HG03575 (cell line): Measurements from ENCODE around the gene EOLA2.
A peak's percentile ranks its signal among the peaks of the same experiment; 100 is the strongest.
"Not testable (repeated sequence)": the region's sequence is repeated elsewhere in the genome, so short reads cannot be mapped to it uniquely, and the experiment has no call there.

Experiments used
- ATAC-seq: cut with Tn5 transposase; IDR thresholded peaks from one replicate; pipeline ENCODE4 v1.9.1; 2021; ENCODE audit not compliant: unreplicated experiment, insufficient number of reproducible peaks, low FRiP score; ENCODE audit errors: extremely low read depth

The EOLA2 gene

DNA sequence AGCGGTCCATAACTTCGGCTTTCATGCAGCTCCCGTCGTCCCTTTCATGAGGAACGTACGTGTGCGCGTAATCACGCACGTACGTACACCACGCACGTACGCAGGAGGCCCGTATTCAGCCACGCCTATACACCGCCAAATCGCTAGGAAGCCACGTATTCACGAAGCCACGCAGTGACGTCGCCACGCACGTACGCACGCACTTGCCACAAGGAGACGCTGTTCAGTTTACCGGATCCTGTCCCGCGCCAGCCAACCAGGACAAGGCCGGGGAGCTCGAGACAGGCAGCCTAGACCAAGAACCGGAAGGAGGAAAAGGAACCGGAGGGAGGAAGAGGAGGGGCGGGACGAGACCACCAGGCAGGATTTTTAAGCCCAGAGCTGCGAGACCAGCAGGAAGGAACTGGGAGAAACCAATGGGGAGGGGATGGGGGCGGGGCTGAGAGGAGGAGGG is at the start of gene EOLA2:
Gene EOLA2, minus strand, starts transcription at position 65 of the 454 bp plus-strand sequence. CDS start 4,617 bp downstream, outside the sequence.
- peak; percentile 62 for ATAC-seq

DNA sequence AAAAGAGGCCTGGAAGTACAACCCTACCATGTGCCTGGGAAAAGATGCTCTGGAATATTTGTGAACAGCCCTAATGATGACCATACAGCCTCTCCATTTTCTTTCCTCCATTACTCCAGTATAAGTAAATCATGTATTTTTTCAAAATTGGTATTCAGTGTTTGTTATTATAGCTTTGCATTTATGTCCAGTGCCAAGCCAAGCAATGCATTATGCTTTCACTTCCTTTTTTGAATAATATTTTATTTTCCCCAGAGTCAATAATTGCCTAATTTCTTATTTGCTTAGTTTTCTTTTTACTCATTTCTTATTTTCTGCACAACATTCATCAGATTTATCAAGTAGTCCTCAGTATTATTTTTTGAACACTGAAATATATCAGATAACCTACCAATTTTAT is 49.3 kb upstream of the EOLA2 start:
- peak; percentile 52 for ATAC-seq

DNA sequence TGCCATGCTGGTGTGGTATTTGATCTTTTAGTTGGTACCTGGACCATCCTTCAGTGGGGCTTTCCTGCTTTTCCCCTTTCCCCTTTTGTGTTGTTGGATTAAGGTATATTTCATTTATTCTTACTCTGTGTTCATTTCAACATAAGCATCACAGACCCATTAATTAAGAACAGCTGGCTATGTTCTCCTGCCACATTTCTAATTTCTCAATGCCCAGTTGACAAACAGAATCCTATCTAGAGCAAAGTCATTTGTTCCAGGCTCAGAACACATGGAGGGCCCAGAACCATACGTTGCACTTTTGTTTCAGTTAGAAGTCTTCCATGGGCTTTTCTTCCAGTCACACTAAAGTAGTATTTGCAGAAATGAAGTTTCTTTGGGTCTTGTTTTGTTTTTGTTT is 46.1 kb upstream of the EOLA2 start:
- ATAC-seq: no peak

DNA sequence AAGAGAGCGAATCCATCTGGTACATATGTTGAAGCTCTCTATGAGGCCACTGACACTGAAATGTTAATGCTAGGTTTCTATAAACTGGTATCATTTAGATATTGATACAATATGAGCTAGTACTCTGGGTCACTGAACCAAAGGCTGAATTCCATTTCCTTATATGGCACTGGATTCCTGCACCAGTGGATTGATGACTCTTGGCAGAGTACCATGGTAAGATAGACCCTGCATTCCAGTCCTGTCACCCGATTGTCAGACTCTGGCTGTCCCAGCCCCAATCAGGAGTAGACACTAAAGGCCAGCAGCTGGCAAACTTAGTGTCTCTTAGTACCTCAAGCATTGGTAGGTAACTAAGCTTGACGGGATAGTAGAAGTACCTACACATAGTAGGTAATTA is 44.0 kb upstream of the EOLA2 start:
- ATAC-seq: no peak

DNA sequence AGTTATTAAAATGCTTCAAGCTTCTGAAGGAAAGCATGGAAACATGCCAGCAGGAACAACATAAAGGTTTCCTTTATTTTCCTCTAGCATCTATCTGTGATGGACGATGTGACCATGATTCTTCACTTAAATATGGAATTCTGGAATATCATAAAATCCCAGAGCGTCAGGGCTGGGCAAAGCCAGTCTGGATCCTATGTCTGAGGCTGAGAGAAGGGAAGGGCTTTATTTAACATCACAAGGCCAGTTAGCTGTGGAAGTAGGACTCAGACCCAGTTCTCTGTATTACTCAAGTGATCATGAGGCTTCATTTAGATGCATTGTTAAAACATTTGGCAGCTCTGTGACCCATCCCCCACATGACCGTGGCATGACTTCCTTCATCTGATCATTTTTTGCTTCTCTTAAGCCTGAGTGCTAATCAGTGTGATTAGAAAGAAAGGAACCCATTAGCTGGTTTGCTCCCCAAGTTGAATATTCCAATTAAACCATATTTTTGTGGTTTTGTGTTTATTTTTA is 40.9 kb upstream of the EOLA2 start:
- no peak for ATAC-seq

DNA sequence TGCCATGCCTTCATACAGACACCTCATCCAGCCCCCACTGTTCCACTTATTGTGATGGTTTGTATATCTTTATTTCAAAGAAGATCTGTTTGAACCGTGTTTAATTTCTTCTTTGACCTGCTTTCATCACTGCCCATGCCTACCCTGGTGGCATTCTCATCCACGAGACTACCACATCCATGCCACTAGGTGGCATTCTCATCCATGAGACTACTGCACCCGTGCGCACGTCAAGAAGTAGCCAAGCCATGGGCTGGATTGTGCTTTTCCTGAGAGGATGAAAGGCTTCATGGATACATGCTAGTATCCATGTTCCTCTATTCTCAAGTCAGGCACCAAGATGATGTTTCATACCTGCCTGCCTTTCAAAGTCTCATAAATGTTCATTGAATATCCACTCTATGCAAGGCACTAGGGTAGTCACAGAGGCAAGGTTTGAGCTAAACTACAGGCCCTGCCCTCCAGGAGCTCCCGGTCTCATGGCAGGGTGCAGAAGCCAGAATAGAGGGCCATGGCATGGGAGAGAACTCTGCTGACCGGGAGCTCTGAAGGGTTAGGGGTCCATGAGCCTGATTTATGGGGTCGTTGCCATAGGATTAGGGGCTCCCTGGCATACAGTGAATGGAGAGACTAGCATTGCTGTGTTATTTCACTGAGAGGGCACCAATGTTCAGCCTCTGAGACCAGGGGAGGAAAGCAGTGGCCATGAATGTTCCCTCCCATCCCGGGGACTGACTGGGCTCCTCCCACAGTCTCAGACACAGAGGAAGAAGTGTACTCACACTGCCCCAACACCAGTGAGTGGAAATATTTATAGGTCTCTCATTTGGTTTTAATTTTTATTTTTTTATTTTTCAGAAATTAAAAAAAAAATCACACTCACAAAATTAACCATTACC is 24.8 kb upstream of the EOLA2 start:
- ATAC-seq: no peak

DNA sequence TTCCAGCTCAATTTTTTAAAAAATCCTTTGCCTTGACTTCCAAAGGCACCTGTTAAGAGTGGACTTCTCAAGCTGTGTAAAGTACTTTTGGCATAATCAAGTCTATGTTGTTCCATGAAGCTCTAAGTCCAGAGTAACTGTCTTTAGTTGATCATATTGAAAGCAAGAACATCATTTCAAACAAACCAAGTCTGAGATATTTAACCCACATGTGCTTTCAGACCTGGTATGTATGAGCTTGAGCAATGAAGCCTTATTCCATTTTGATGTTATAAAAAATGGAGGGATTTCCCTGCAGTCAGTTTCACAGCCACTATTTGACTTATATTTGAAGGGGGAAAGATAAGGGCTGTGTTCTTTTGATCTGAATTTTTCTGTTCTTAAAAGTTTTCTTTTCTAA is 23.7 kb upstream of the EOLA2 start:
- no peak for ATAC-seq

DNA sequence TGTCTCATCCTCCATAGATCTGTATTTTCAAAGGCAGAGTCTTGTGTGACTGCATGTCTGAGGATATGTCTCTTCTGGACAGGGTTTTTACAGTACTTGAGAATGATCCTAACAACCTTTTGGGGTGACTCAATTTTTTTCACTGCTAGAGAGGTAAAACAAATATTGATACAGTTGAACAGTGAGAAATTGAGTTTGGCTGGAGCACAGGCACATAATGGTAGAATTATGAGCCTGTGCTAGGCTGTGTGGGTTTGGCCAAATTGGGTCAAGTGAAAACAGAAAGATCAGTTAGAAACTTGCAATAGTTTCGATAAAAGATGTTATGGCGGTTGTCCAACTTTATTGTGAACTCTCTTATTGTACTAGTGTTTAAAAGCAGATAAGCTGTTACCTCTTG is 23.3 kb upstream of the EOLA2 start:
- ATAC-seq: no peak

DNA sequence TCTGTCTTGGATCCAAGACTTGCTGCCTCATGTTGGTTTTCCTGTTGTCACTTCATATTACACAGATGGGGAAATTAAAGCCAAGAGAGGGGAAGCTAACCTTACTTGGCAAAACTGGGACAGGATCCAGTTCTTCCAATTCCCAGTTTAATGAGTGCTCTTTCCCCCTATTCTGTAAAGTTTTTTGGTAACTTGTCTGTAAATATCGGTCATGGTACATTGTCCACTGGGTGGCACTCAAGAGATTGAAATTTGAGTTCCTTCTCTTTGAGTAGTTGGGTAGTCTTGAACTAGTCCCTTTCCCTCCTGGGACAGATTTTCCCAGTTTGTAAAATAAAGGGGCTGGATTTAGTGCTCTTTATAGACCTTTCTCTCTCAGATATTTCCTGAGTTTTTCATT is 12.4 kb upstream of the EOLA2 start:
- ATAC-seq: no peak

DNA sequence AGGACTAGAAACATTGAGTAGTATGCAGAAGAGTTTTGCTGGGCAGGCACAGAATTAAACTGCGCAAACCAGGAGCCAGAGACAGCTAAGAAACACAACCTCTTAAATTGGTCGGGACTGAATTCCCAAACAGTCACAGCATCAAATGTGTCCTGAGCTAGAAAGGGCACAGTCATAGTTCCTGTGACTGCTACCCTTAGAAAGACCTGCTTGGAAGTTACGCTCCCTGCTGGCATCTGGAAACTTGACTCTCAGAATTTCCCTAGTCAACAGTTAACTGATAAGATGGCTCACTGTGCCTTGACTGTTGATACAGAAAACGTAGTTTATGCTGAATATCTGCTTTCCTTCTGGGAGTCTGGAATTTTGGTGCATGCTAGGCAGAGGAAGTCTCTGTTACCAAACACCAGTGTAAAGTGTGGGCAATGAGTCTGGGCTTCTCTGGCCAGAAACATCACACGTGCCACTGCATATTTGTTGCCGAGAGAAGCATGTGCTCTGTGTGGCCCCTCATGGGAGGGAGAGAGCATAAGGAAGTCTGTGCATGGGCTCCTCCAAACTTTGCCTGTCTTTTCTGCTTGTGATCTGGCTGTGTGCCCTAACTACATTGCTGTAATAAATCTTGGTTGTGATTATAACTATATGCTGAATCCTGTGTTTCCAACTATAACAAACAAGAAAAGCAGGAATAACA is 11.6 kb upstream of the EOLA2 start:
- no peak for ATAC-seq

DNA sequence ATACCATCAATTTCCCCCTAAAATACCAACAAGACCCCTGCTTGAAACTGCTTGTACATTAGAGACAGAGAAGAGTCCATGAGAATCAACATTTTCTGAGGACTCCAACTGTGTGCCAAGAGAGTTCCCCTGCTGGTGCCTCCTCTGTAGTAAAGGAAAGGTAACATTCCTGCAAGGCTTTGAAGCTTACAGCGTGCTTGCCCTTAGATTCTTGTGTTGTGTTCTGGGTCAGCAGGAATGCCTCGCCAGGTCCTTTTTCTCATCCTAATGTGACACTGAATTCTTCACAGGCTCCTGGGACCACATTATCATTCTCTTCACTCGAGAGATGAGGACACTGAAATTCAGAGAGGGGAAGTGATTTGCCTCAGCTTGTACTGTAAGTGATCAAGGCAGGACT is 9.7 kb upstream of the EOLA2 start:
- no peak for ATAC-seq

DNA sequence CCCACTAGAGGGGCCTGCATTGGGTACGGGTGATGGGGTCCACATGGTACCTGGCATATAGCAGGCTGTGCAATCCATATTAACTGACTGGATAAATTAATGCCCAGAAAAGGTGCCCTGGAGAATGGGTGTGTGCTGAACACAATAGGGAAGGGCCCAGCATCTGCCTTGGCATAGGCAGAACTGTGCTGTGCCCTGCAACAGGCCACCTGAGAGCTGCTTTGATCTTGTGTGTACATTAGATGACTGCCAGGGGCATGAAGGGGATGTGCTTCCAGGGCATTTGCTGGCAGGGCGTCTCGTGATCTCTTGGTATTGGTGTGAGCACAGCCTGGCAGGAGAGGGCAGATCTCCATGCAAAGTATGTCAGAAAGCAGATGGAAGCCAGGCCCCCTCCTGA is 8.6 kb upstream of the EOLA2 start:
- not testable (repeated sequence) for ATAC-seq

DNA sequence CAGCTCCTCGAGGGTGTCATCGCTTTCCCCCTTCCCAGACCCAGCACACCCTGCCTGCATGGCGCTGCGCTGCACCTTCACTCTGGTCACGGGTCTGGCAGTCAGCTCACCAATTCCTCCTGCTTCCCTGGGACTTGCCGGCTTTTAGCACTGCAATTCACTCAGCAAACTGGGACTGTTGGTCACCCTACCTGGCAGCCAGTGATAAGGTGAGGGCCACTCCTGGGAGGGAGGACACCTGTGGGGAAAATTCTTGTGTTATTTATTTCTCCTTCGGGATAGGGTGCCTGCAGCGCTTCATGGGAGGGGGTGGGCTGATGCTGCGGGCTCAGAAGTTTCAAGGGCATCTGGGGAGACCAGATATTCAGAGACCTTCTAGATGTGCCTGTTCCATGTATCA is 7.5 kb upstream of the EOLA2 start:
- not testable (repeated sequence) for ATAC-seq

DNA sequence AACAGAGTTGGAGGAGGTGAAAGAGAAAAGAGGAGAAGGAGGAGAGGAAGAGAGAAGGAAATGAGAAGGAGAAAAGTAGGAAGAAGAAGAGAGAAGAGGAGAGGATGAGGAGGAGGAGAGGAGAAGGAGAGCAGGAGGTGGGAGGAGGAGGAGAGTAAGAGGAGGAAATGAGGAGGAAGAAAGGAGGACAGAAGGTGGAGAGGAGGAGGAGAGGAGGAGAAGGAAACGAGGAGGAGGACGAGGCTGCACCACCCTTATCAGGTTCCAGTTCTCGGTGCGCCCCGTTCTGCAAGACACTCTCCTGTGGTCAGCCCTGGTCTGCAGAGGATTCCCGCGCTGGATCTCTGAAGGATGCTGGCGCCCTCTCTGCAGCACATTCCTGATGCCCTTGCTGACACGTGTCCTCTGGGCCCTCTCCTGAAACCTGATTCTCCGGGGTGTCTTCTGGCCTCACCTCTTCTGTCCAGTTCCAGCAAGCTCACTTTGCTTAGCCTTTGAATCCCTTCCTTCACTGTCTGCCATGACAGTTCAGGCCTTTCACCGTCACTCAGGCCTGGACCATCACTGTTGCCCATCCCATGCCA is 6.9 kb upstream of the EOLA2 start:
- ATAC-seq: not testable (repeated sequence)

DNA sequence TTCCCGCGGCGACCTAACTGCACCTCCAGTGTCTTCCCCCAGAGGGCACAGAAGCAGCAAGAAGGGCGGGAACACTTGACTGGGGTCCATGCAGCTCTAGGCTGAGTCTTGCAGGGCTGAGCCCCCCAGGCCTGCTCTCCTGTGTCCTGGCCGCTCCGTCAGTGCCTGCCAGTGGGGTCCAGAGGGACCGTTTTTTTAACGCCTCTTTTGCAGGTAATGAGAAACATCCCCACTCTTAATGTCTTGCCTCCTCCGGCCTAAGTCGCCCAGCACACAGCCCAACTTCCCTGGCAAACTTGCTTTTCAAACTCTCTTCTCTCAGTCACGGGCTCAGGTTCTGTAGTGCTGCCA is 2.4 kb upstream of the EOLA2 start:
- not testable (repeated sequence) for ATAC-seq

DNA sequence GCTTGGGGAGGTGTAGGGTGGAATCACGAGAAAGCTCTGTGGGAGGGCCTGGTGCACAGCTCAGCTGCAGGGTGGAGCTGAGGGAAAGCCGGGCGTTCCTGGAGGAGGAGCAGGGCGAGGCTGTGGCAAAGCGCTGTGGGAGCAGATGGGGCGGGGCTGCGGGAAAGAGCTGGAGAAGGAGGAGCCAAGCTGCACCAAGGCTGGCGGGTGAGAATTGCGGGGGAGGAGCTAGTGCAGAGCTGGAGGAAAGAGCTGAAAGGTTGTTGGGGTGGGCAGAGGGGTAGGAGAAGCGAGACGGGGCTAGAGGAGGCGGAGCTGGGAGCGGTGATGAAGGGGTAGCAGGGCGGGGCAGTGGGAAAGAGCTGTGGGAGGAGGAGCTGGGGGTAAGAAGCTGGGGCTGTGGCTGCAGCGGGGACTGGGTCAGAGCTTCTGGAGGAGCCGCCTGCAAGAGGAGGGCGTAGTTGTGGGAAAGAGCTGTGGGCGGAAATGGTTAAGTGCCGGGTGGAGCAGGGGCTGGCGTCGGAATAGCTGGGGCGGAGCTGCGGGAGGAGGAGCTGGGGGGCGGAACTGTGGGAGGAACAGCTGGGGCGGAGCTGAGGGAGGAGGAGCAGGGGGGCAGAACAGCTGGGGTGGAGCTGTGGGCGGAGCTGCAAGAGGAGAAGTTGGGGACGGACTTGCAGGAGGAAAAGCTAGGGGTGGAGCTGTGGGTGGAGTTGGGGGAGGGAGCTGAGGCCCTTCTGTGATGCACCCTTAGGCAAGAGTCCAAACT is 1.8 kb upstream of the EOLA2 start:
- peak; percentile 36 for ATAC-seq

DNA sequence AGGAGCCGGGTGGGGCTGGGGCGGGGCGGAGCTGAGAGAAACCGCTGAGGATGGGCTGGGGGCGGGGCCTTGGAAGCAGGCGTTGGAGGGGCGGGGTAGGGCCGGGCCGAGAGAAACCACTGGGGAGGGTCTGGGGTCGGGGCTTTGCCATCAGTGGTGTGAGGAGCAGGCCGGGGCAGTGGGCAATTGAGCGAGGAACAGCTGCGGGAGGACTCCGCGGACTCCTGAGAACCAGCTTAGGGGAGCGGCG is 1.3 kb upstream of the EOLA2 start:
- ATAC-seq: no peak

DNA sequence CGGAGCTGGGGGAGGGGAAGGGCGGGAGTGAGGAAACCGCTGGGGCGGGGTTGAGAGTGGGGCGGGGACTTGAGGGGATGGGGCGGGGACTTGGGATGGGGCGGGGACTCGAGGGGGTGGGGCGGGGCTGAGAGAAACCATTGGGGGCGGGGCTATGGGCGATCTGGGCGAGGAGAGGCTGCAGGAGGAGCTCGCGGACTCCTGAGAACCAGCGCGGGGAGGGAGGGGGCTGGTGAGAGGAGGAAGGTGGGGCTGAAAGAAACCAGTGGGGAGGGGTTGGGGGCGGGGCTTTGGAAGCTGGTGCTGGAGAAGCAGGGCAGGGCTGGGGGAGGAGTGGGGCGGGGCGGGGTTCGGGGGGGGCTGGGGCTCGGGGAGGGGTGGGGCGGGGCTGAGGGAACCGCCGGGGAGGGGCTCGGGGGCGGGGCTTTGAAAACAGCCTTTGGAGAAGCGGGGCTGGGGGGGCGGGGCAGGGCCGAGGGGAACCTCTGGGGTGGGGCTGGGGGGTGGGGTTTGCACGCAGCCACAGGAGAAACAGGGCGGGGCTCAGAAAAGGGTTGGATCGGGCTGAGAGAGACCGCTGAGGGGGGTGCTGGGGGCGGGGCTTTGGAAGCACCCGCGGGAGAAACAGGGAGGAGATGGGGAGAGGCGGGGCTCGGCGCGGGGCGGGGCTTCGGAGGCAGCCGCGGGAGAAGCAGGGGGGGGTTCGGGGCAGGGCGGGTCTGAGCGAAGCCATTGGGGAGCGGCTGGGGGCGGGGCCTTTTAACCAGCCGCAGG is 777 bp upstream of the EOLA2 start:
- ATAC-seq: no peak
